Measurements from ENCODE around the gene OR4E2. TPM values are rescaled to one million over a fixed set of nuclear protein-coding genes. Genes with fewer than 3 reads are reported as not detected.

Gene OR4E2
- total and polyA plus RNA-seq, 4 donors: not detected

DNA sequence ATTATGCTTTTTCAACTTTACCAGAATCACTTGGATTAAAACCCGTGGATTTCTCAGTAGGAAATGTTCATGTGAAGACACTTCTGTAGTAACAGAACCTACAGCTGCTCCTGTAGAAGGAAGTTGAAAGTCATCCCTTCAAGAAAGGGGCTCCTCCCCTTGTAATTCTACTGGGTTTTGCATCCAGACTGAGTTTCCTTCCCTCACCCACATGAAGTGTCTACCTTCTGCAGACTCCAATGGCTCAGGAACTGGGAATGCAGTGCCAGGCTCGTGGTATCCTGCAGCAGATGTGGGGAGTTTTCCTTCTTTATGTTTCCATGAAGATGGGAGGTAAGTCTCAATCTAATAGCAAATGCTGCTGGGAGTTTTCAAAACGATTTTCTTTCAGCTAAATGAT lies 11.0 kb upstream of the OR4E2 start:
- H3K4me1 ChIP-seq (ENCODE audit: control insufficient read depth in 5 of 5, insufficient read depth in 5 of 5, low read length in 5 of 5): no peaks in the 10 kb centered on the region
- H3K36me3 ChIP-seq (ENCODE audit: control insufficient read depth in 4 of 4, insufficient read depth in 4 of 4, low read length in 4 of 4): no peaks in the 10 kb centered on the region
- TF ChIP-seq, protein P1, sequence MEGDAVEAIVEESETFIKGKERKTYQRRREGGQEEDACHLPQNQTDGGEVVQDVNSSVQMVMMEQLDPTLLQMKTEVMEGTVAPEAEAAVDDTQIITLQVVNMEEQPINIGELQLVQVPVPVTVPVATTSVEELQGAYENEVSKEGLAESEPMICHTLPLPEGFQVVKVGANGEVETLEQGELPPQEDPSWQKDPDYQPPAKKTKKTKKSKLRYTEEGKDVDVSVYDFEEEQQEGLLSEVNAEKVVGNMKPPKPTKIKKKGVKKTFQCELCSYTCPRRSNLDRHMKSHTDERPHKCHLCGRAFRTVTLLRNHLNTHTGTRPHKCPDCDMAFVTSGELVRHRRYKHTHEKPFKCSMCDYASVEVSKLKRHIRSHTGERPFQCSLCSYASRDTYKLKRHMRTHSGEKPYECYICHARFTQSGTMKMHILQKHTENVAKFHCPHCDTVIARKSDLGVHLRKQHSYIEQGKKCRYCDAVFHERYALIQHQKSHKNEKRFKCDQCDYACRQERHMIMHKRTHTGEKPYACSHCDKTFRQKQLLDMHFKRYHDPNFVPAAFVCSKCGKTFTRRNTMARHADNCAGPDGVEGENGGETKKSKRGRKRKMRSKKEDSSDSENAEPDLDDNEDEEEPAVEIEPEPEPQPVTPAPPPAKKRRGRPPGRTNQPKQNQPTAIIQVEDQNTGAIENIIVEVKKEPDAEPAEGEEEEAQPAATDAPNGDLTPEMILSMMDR (IDR thresholded peaks at IDR 0.05; ENCODE audit: control extremely low read depth, extremely low read depth): no peak
- H3K27me3 ChIP-seq (ENCODE audit: control insufficient read depth in 3 of 3, insufficient read depth in 3 of 3, low read length in 2 of 3): no peaks in the 10 kb centered on the region
- no peak overlapping the region for H3K4me3 ChIP-seq
- DNase-seq (no peak), ATAC-seq (ENCODE audit: insufficient read depth, low FRiP score) (no peak)
- H3K9me3 ChIP-seq (ENCODE audit: control insufficient read depth in 4 of 4, insufficient read depth in 3 of 4, low read length in 3 of 4): no peaks in the 10 kb centered on the region
- WGBS, 2 donors: 61 to 76% methylated on average over 3 of the region's 3 CpGs
- no peak overlapping the region for H3K27ac ChIP-seq (ENCODE audit: low read depth in 1 of 2, low read length in 1 of 2)
- H3K9ac ChIP-seq (ENCODE audit: insufficient read depth in 1 of 2, low read length in 2 of 2): no peak overlapping the region

DNA sequence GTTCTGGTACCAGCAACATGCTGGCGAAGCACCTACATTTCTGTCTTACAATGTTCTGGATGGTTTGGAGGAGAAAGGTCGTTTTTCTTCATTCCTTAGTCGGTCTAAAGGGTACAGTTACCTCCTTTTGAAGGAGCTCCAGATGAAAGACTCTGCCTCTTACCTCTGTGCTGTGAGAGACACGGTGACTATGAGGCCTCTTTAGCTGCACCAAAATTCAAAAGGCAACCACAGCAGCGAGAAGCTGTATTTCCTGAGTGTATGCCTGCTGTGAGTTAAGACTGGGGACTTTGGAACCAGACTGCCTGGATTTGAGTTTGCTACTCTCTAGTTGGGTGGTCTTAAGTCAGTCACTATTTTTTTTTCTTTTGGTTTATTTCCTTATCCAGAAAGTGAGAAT lies 10.2 kb upstream of the OR4E2 start:
- ATAC-seq (ENCODE audit: insufficient read depth, low FRiP score) (no peak), DNase-seq (no peak)
- H3K4me1 ChIP-seq (ENCODE audit: control insufficient read depth in 5 of 5, insufficient read depth in 5 of 5, low read length in 5 of 5): no peaks in the 10 kb centered on the region
- TF ChIP-seq, protein P1 (IDR thresholded peaks at IDR 0.05; ENCODE audit: control extremely low read depth, extremely low read depth): no peak
- no peak overlapping the region for H3K4me3 ChIP-seq
- no peaks in the 10 kb centered on the region for H3K36me3 ChIP-seq (ENCODE audit: control insufficient read depth in 4 of 4, insufficient read depth in 4 of 4, low read length in 4 of 4)
- H3K27me3 ChIP-seq (ENCODE audit: control insufficient read depth in 3 of 3, insufficient read depth in 3 of 3, low read length in 2 of 3): no peaks in the 10 kb centered on the region
- H3K27ac ChIP-seq (ENCODE audit: low read depth in 1 of 2, low read length in 1 of 2): no peak overlapping the region
- WGBS, 2 donors: 65 to 69% methylated on average over 5 of the region's 5 CpGs
- H3K9ac ChIP-seq (ENCODE audit: insufficient read depth in 1 of 2, low read length in 2 of 2): no peak overlapping the region
- no peaks in the 10 kb centered on the region for H3K9me3 ChIP-seq (ENCODE audit: control insufficient read depth in 4 of 4, insufficient read depth in 3 of 4, low read length in 3 of 4)

- Histone ChIP-seq H3K9me3 (ENCODE audit: control insufficient read depth in 4 of 4, insufficient read depth in 3 of 4, low read length in 3 of 4) (peaks cover 0 to 3% (median 0%) of the 10 kb centered on the region in 4 donors), H3K27ac (ENCODE audit: low read depth in 1 of 2, low read length in 1 of 2) (no peak overlapping the region), H3K4me1 (ENCODE audit: control insufficient read depth in 5 of 5, insufficient read depth in 5 of 5, low read length in 5 of 5) (peaks cover 0 to 3% (median 0%) of the 10 kb centered on the region in 5 donors), H3K27me3 (ENCODE audit: control insufficient read depth in 3 of 3, insufficient read depth in 3 of 3, low read length in 2 of 3) (no peaks in the 10 kb centered on the region), H3K4me3 (no peak overlapping the region), H3K36me3 (ENCODE audit: control insufficient read depth in 4 of 4, insufficient read depth in 4 of 4, low read length in 4 of 4) (no peaks in the 10 kb centered on the region), H3K9ac (ENCODE audit: insufficient read depth in 1 of 2, low read length in 2 of 2) (no peak overlapping the region)
- ATAC-seq (ENCODE audit: insufficient read depth, low FRiP score): no peak
- TF ChIP-seq, protein P1 (IDR thresholded peaks at IDR 0.05; ENCODE audit: control extremely low read depth, extremely low read depth): no peak
- peak in 1 of 3 donors; percentile 2 for DNase-seq
Measured at GRCh38 chr14:21647380-21647779, 6.3 kb upstream of the OR4E2 start.

DNA sequence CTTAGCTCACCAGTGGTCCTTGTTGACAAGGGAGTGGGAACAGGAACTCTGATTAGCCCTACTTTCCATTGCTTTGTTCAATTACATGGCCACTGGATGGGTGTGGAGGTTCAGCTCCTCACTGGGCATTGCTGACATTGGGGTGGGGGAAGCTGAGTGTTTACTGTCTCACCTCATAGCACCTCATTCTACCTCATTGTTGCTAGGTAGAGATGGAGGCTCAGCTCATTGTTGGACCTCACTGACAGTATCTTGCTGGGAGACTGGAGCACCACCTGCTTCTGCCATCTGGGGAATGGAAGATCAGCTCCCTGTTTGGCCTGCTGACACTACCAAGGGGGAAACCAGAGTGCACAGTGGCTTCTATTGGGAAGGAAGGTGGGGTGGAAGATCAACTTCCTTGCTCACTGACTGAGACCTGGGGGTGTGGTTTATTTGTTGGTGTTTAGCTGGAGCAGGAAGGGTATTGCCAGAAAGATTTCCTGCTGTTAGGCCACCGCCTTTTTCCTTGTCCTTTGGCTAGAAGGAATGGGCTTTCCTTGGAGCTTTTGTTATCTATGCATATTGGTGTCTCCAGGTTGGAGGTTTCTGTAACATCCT lies 1.3 kb upstream of the OR4E2 start:
- TF ChIP-seq, protein P1 (IDR thresholded peaks at IDR 0.05; ENCODE audit: control extremely low read depth, extremely low read depth): no peak
- no peak overlapping the region for H3K4me3 ChIP-seq
- H3K4me1 ChIP-seq (ENCODE audit: control insufficient read depth in 5 of 5, insufficient read depth in 5 of 5, low read length in 5 of 5): peaks cover 0 to 5% (median 0%) of the 10 kb centered on the region in 5 donors
- no peak for ATAC-seq (ENCODE audit: insufficient read depth, low FRiP score)
- no peak overlapping the region for H3K9ac ChIP-seq (ENCODE audit: insufficient read depth in 1 of 2, low read length in 2 of 2)
- H3K9me3 ChIP-seq (ENCODE audit: control insufficient read depth in 4 of 4, insufficient read depth in 3 of 4, low read length in 3 of 4): peaks cover 0 to 6% (median 0%) of the 10 kb centered on the region in 4 donors
- no peak overlapping the region for H3K27ac ChIP-seq (ENCODE audit: low read depth in 1 of 2, low read length in 1 of 2)
- no peaks in the 10 kb centered on the region for H3K36me3 ChIP-seq (ENCODE audit: control insufficient read depth in 4 of 4, insufficient read depth in 4 of 4, low read length in 4 of 4)
- H3K27me3 ChIP-seq (ENCODE audit: control insufficient read depth in 3 of 3, insufficient read depth in 3 of 3, low read length in 2 of 3): peaks cover 0 to 2% (median 0%) of the 10 kb centered on the region in 3 donors
- WGBS, 2 donors: 41 to 45% methylated on average over 1 of the region's 1 CpG
- DNase-seq: peak in 1 of 3 donors; percentile 2
